Parietal lobe (tissue), 1 donor: ENCODE data around the gene TAS2R16. TPM values are rescaled to one million over a fixed set of nuclear protein-coding genes. Genes with fewer than 3 reads are reported as not detected.

Experiments
- total RNA-seq: library from RNA; depleted of rRNA; stranded (reverse); fragments of >200 nt; gene quantifications from one replicate; pipeline ENCODE4 v1.2.3, GENCODE V29; 2014

The TAS2R16 gene
- not detected for total RNA-seq

GRCh38 chr7:122995600-122995999 lies at the start of gene TAS2R16:
Gene TAS2R16 (minus strand): TSS chr7:122995700. CDS start chr7:122995634, 66 bp downstream.

Other genes with a start within 250 kb of the TAS2R16 start
- gene CADPS2, start 109.2 kb downstream of the TAS2R16 start, total RNA-seq: 10.0 TPM
- gene SLC13A1, start 204.3 kb upstream of the TAS2R16 start, total RNA-seq: not detected